HCT116 (cell line): ENCODE results near the gene FOXN1. TPM values are rescaled to one million over a fixed set of nuclear protein-coding genes. Genes with fewer than 3 reads are reported as not detected.

Experiments used
- ATAC-seq: fragments of 200-7000 bp; cut with Tn5 transposase; 2 replicates; pipeline ENCODE4 v1.9.1; 2020; ENCODE audit warnings: mild to moderate bottlenecking, moderate library complexity
- BruUV-seq: library from RNA; stranded (reverse); fragments of 400-500 nt; replicated peaks from 2 replicates; lab custom pipeline; 2021; lab: Mats Ljungman, UMichigan
- CTCF ChIA-PET: fragments of 300-600 bp; sonication (Branson Sonifier 250); formaldehyde crosslinking; loops from one replicate; lab custom pipeline; 2021; ENCODE audit warnings: antibody characterized with exemption; lab: Charles Lee
- POLR2A ChIA-PET: fragments of 300-600, 350-600 bp; sonication (Branson Sonifier 250); formaldehyde crosslinking; loops from one replicate; lab custom pipeline; 2021; ENCODE audit warnings: antibody characterized with exemption; lab: Charles Lee
- RAD21 ChIA-PET, 2 experiments: fragments of 300-600 bp; sonication (Branson Sonifier 250); formaldehyde crosslinking; loops; one replicate each; lab custom pipeline; 2023; ENCODE audit warnings: low total read pairs in 2 of 2; ENCODE audit not compliant: uncharacterized antibody in 2 of 2, unreplicated experiment in 2 of 2, low non-redundant PET in 1 of 2; lab: Charles Lee
- DNase-seq: peaks from one replicate; pipeline ENCODE4 v3.0.0-alpha.2; 2010; ENCODE audit warnings: low read depth, low spot score
- H2AFZ ChIP-seq: fragments of 200-600 bp; shearing (Covaris generic), sonication (generic); 2 replicates; pipeline ENCODE4 v1.6.1; 2017; ENCODE audit warnings: low read depth, mixed run types, mixed read lengths, antibody characterized with exemption, low read length; ENCODE audit not compliant: poor library complexity, severe bottlenecking
- H3K27ac ChIP-seq: 2 replicates; pipeline ENCODE4 v1.5.1; 2012; ENCODE audit warnings: low read depth, low read length
- H3K27me3 ChIP-seq: fragments of 200-600 bp; sonication (generic); 2 replicates; pipeline ENCODE4 v1.6.1; 2016; ENCODE audit warnings: mixed run types, low read length, mixed read lengths; ENCODE audit not compliant: insufficient read depth
- H3K36me3 ChIP-seq, 2 experiments: fragments of 200-500 bp in 1 of 2; fragments of 200-600 bp in 1 of 2; sonication (Bioruptor generic) in 1 of 2; sonication (generic) in 1 of 2; 2 replicates each; pipeline versions ENCODE4 v1.5.1 to v1.6.1; 2014 to 2016; ENCODE audit warnings: low read length in 2 of 2, inconsistent platforms in 1 of 2, mixed read lengths in 1 of 2, mixed run types in 1 of 2; ENCODE audit not compliant: insufficient read depth in 2 of 2, control insufficient read depth in 1 of 2
- H3K4me1 ChIP-seq, 2 experiments: fragments of 200-600 bp in 1 of 2; sonication (generic) in 1 of 2; 2 replicates each; pipeline versions ENCODE4 v1.5.1 to v1.6.1; 2012 to 2017; ENCODE audit warnings: low read length in 2 of 2, inconsistent platforms in 1 of 2, mild to moderate bottlenecking in 1 of 2, mixed read lengths in 1 of 2, mixed run types in 1 of 2, moderate library complexity in 1 of 2; ENCODE audit not compliant: insufficient read depth in 2 of 2, control insufficient read depth in 1 of 2
- H3K4me2 ChIP-seq: fragments of 200-600 bp; sonication (generic); 2 replicates; pipeline ENCODE4 v1.6.1; 2017; ENCODE audit warnings: mixed run types, low read length, mixed read lengths
- H3K4me3 ChIP-seq, 2 experiments: fragments of 200-600 bp in 1 of 2; sonication (generic) in 1 of 2; replicated peaks in 1 of 2; 2 replicates each; pipeline ENCODE4 v1.5.1; 2011 to 2016; ENCODE audit warnings: low read length in 2 of 2, control low read depth in 1 of 2, low read depth in 1 of 2, mild to moderate bottlenecking in 1 of 2, mixed read lengths in 1 of 2, mixed run types in 1 of 2
- H3K79me2 ChIP-seq: fragments of 200-600 bp; sonication (generic); 2 replicates; pipeline ENCODE4 v1.6.1; 2017; ENCODE audit warnings: mild to moderate bottlenecking, mixed run types, low read length, moderate library complexity, mixed read lengths; ENCODE audit not compliant: insufficient read depth
- H3K9ac ChIP-seq: fragments of 200-600 bp; sonication (generic); 2 replicates; pipeline ENCODE4 v1.6.1; 2016; ENCODE audit warnings: low read length, mixed read lengths
- H3K9me2 ChIP-seq: fragments of 200-600 bp; sonication (generic), shearing (Covaris generic); 2 replicates; pipeline ENCODE4 v1.6.1; 2017; ENCODE audit warnings: mixed run types, mild to moderate bottlenecking, moderate library complexity; ENCODE audit not compliant: insufficient read depth
- H3K9me3 ChIP-seq, 2 experiments: fragments of 200-500 bp in 1 of 2; fragments of 200-600 bp in 1 of 2; sonication (Bioruptor generic) in 1 of 2; sonication (generic) in 1 of 2; 2 replicates each; pipeline ENCODE4 v1.6.1; 2014 to 2017; ENCODE audit warnings: low read length in 2 of 2, mixed read lengths in 2 of 2, inconsistent platforms in 1 of 2, low read depth in 1 of 2, mild to moderate bottlenecking in 1 of 2, mixed run types in 1 of 2, moderate library complexity in 1 of 2; ENCODE audit not compliant: control insufficient read depth in 1 of 2, insufficient read depth in 1 of 2
- H4K20me1 ChIP-seq: fragments of 200-600 bp; sonication (generic), shearing (Covaris generic); 2 replicates; pipeline ENCODE4 v1.6.1; 2017; ENCODE audit warnings: mixed run types, mild to moderate bottlenecking, moderate library complexity; ENCODE audit not compliant: insufficient read depth
- CBX3 ChIP-seq: IDR thresholded peaks from 2 replicates; pipeline ENCODE4 v1.6.1; 2012; ENCODE audit warnings: low read depth
- CEBPB ChIP-seq: IDR thresholded peaks from 2 replicates; pipeline ENCODE4 v1.6.1; 2012; ENCODE audit warnings: low read depth
- EGR1 ChIP-seq: IDR thresholded peaks from 2 replicates; pipeline ENCODE4 v1.6.1; 2012; ENCODE audit warnings: low read depth
- EZH2 ChIP-seq: fragments of 200-600 bp; sonication (generic); IDR thresholded peaks from 2 replicates; pipeline ENCODE4 v1.6.1; 2017; ENCODE audit warnings: antibody characterized with exemption, mixed run types
- FOSL1 ChIP-seq: IDR thresholded peaks from 2 replicates; pipeline ENCODE4 v1.6.1; 2012; ENCODE audit warnings: low read depth
- JUND ChIP-seq: IDR thresholded peaks from 2 replicates; pipeline ENCODE4 v1.6.1; 2012
- POLR2A ChIP-seq: IDR thresholded peaks from 2 replicates; pipeline ENCODE4 v1.7.0; 2011; ENCODE audit warnings: borderline replicate concordance; ENCODE audit not compliant: insufficient read depth, insufficient read length; ENCODE audit errors: extremely low read depth
- SIN3A ChIP-seq: IDR thresholded peaks from 2 replicates; pipeline ENCODE4 v1.6.1; 2012; ENCODE audit warnings: low read depth
- SP1 ChIP-seq: IDR thresholded peaks from 2 replicates; pipeline ENCODE4 v1.6.1; 2012; ENCODE audit warnings: low read depth
- SRF ChIP-seq: IDR thresholded peaks from 2 replicates; pipeline ENCODE4 v1.6.1; 2012; ENCODE audit warnings: low read depth
- TCF7L2 ChIP-seq: IDR thresholded peaks from 2 replicates; pipeline ENCODE4 v1.7.0; 2011; ENCODE audit warnings: borderline replicate concordance, inconsistent platforms; ENCODE audit not compliant: insufficient read depth, insufficient read length; ENCODE audit errors: extremely low read depth
- YY1 ChIP-seq: IDR thresholded peaks from 2 replicates; pipeline ENCODE4 v1.6.1; 2011; ENCODE audit warnings: low read length, low read depth, moderate library complexity, mild to moderate bottlenecking; ENCODE audit not compliant: insufficient replicate concordance; ENCODE audit errors: extremely low read depth
- intact Hi-C: fragments of 100-400 bp; cut with micrococcal nuclease; formaldehyde crosslinking; loops from 2 replicates; pipeline ENCODE4 v1.10.0; 2022
- total RNA-seq: library from RNA; stranded (reverse); gene quantifications from one replicate; pipeline ENCODE4 v1.2.1, GENCODE V29; 2021; ENCODE audit not compliant: unreplicated experiment
- TF ChIP-seq, protein P1 (sequence below): IDR thresholded peaks from 2 replicates; pipeline ENCODE4 v1.6.1; 2012
- TF ChIP-seq, protein P2 (sequence below): IDR thresholded peaks from 2 replicates; pipeline ENCODE4 v1.6.1; 2011; ENCODE audit warnings: mild to moderate bottlenecking, low read length, moderate library complexity; ENCODE audit not compliant: insufficient replicate concordance; ENCODE audit errors: extremely low read depth
- TF ChIP-seq, protein P3 (sequence below): IDR thresholded peaks from 2 replicates; pipeline ENCODE4 v1.6.1; 2012; ENCODE audit warnings: low read depth

Gene FOXN1
- total RNA-seq, 1 experiment from 2014 or later: not detected

DNA sequence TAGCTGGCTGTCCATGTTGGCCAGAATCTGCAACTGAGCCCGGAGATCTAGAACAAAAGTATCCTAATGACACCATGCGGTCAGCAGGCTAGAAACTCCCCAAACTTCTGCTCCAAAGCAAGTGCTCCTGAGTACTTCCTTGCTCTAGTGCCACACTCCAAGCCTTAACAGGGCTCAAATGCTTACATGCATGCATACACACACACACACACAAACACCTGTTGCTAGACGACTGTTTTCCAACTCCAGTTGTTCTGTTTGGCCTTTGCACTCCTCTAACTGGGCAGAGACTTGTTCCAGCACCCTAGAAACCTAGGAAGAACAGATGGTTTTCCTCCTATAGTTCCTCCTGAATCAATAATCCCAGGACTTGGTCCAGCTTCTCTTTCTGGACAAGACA is 78.3 kb downstream of the FOXN1 start:
- Histone ChIP-seq H3K36me3 (peaks cover 66 to 82% of the 10 kb centered on the region in 2 experiments), H3K9ac (no peak overlapping the region), H4K20me1 (no peaks in the 10 kb centered on the region), H3K27ac (no peak overlapping the region), H2AFZ (no peak overlapping the region)
- BruUV-seq: no TSS peak
- RAD21 ChIA-PET: no interaction called here
- TF ChIP-seq CBX3 (no peak), TCF7L2 (no peak), EGR1 (no peak), SIN3A (no peak), JUND (no peak), SP1 (no peak)
- TF ChIP-seq, protein P1, sequence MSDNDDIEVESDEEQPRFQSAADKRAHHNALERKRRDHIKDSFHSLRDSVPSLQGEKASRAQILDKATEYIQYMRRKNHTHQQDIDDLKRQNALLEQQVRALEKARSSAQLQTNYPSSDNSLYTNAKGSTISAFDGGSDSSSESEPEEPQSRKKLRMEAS: no peak
- TF ChIP-seq, all 23 proteins: peak for 0
- intact Hi-C loops: no loop called here
- no peaks in the 10 kb centered on the region for H3K4me1 ChIP-seq
- H3K79me2 ChIP-seq: peaks cover 11% of the 10 kb centered on the region; the same call in 1 of the 2 replicates
- POLR2A ChIA-PET: no interaction called here
- H3K27me3 ChIP-seq: no peaks in the 10 kb centered on the region
- H3K9me3 ChIP-seq: no peaks in the 10 kb centered on the region
- H3K4me3 ChIP-seq: no peak overlapping the region
- no peak overlapping the region for H3K4me2 ChIP-seq
- DNase-seq (no peak), ATAC-seq (no peak)
- CTCF ChIA-PET: no interaction called here
- no peaks in the 10 kb centered on the region for H3K9me2 ChIP-seq

DNA sequence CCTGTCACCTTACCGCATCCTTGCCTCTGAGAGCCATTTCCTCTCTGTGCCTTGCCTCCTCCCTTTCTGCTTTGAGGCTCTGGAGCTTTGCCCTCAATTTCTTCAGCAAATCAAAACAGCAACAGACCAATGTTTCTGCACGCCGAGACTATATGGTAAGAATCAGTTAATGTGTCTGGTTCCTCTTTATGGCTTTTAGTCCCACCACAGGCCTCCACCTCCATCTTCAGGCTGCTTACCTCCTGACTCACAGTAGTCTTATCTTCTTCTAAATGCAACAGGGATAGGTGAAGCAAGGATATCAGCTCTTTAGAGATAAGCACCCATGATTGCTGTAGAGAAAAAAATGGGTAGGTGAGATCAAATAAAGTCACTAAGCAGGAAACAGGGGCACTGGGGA is 79.7 kb downstream of the FOXN1 start:
- ChIA-PET CTCF (no interaction called here), RAD21 (no interaction called here)
- TF ChIP-seq SIN3A (no peak), CBX3 (no peak), EGR1 (no peak), FOSL1 (no peak), CEBPB (no peak), EZH2 (no peak), POLR2A (no peak), TCF7L2 (no peak), SRF (no peak), YY1 (no peak)
- TF ChIP-seq, protein P1: no peak
- TF ChIP-seq, protein P2, sequence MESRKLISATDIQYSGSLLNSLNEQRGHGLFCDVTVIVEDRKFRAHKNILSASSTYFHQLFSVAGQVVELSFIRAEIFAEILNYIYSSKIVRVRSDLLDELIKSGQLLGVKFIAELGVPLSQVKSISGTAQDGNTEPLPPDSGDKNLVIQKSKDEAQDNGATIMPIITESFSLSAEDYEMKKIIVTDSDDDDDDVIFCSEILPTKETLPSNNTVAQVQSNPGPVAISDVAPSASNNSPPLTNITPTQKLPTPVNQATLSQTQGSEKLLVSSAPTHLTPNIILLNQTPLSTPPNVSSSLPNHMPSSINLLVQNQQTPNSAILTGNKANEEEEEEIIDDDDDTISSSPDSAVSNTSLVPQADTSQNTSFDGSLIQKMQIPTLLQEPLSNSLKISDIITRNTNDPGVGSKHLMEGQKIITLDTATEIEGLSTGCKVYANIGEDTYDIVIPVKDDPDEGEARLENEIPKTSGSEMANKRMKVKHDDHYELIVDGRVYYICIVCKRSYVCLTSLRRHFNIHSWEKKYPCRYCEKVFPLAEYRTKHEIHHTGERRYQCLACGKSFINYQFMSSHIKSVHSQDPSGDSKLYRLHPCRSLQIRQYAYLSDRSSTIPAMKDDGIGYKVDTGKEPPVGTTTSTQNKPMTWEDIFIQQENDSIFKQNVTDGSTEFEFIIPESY: no peak
- TF ChIP-seq, protein P3, sequence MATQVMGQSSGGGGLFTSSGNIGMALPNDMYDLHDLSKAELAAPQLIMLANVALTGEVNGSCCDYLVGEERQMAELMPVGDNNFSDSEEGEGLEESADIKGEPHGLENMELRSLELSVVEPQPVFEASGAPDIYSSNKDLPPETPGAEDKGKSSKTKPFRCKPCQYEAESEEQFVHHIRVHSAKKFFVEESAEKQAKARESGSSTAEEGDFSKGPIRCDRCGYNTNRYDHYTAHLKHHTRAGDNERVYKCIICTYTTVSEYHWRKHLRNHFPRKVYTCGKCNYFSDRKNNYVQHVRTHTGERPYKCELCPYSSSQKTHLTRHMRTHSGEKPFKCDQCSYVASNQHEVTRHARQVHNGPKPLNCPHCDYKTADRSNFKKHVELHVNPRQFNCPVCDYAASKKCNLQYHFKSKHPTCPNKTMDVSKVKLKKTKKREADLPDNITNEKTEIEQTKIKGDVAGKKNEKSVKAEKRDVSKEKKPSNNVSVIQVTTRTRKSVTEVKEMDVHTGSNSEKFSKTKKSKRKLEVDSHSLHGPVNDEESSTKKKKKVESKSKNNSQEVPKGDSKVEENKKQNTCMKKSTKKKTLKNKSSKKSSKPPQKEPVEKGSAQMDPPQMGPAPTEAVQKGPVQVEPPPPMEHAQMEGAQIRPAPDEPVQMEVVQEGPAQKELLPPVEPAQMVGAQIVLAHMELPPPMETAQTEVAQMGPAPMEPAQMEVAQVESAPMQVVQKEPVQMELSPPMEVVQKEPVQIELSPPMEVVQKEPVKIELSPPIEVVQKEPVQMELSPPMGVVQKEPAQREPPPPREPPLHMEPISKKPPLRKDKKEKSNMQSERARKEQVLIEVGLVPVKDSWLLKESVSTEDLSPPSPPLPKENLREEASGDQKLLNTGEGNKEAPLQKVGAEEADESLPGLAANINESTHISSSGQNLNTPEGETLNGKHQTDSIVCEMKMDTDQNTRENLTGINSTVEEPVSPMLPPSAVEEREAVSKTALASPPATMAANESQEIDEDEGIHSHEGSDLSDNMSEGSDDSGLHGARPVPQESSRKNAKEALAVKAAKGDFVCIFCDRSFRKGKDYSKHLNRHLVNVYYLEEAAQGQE: no peak

More for the DNA sequence above, 79.7 kb downstream of the FOXN1 start:
- no peak overlapping the region for H2AFZ ChIP-seq
- ATAC-seq (no peak), DNase-seq (no peak)
- no peaks in the 10 kb centered on the region for H3K9me2 ChIP-seq
- no TSS peak for BruUV-seq
- no peaks in the 10 kb centered on the region for H4K20me1 ChIP-seq
- peaks cover 11% of the 10 kb centered on the region for H3K79me2 ChIP-seq
- POLR2A ChIA-PET: no interaction called here
- no peaks in the 10 kb centered on the region for H3K27me3 ChIP-seq
- no peak overlapping the region for H3K4me3 ChIP-seq
- intact Hi-C loops: no loop called here
- no peak overlapping the region for H3K27ac ChIP-seq
- H3K36me3 ChIP-seq: peaks cover 66 to 79% of the 10 kb centered on the region in 2 experiments
- H3K4me2 ChIP-seq: no peak overlapping the region
- H3K4me1 ChIP-seq: no peaks in the 10 kb centered on the region
- no peaks in the 10 kb centered on the region for H3K9me3 ChIP-seq
- no peak overlapping the region for H3K9ac ChIP-seq
